NT2/D1 (cell line): Measurements from ENCODE around the gene ADTRP.

Experiments
- DNase-seq: peaks from one replicate; pipeline ENCODE4 v3.0.0-alpha.2; 2011; ENCODE audit warnings: low read depth, low spot score
- H3K27me3 ChIP-seq: 2 replicates; pipeline ENCODE4 v1.6.0; 2011; ENCODE audit warnings: mild to moderate bottlenecking; ENCODE audit not compliant: insufficient read length, insufficient read depth
- H3K36me3 ChIP-seq: 2 replicates; pipeline ENCODE4 v1.6.1; 2011; ENCODE audit warnings: mild to moderate bottlenecking, low read length, mixed read lengths; ENCODE audit not compliant: insufficient read depth, insufficient read length
- H3K4me1 ChIP-seq: 2 replicates; pipeline ENCODE4 v1.5.1; 2011; ENCODE audit not compliant: insufficient read depth, insufficient read length
- H3K4me3 ChIP-seq: 2 replicates; pipeline ENCODE4 v1.5.1; 2011; ENCODE audit warnings: low read depth; ENCODE audit not compliant: insufficient read length
- H3K9ac ChIP-seq: 2 replicates; pipeline ENCODE4 v1.6.0; 2011; ENCODE audit warnings: low read depth; ENCODE audit not compliant: insufficient read length
- H3K9me3 ChIP-seq: 2 replicates; pipeline ENCODE4 v1.5.1; 2011; ENCODE audit warnings: mild to moderate bottlenecking, low read length; ENCODE audit not compliant: insufficient read depth
- SUZ12 ChIP-seq: IDR thresholded peaks from 2 replicates; pipeline ENCODE4 v1.6.1; 2011; ENCODE audit not compliant: insufficient read length, insufficient read depth; ENCODE audit errors: extremely low read depth
- YY1 ChIP-seq: IDR thresholded peaks from 2 replicates; pipeline ENCODE4 v1.6.1; 2011; ENCODE audit not compliant: insufficient read length, insufficient read depth
- ZNF274 ChIP-seq: IDR thresholded peaks from 2 replicates; pipeline ENCODE4 v1.6.1; 2011; ENCODE audit warnings: mild to moderate bottlenecking, low read depth, low read length

The ADTRP gene

GRCh38 chr6:11730641-11731040 lies 48.0 kb downstream of the ADTRP start:
- Histone ChIP-seq H3K4me3 (no peak overlapping the region), H3K4me1 (no peaks in the 10 kb centered on the region), H3K9me3 (no peaks in the 10 kb centered on the region), H3K9ac (no peak overlapping the region), H3K27me3 (no peaks in the 10 kb centered on the region), H3K36me3 (no peaks in the 10 kb centered on the region)
- TF ChIP-seq SUZ12 (no peak), ZNF274 (no peak), YY1 (no peak)
- DNase-seq = no peak

DNA sequence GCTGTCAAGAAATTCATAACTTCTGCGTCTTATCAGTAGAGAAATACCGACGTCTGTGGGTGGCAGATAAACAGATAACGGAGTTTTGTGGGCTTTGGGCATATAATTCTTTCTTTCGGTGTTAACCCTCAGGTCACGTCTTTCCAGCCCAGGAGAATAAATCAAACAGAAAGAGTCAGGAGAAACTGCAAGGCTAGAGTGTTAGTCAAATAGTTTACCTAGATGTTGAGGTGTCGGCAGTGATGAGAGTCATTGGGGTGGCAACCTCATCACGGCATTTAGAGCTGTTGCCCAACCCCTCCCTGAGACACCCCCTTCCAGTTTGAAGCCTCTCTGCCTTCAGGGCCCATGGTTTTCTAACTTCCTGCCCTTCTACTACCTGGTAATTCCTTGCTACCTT lies 49.5 kb downstream of the ADTRP start:
- H3K9ac ChIP-seq = no peak overlapping the region
- H3K4me1 ChIP-seq = no peaks in the 10 kb centered on the region
- H3K9me3 ChIP-seq = no peaks in the 10 kb centered on the region
- DNase-seq = no peak
- TF ChIP-seq ZNF274 = no peak
- TF ChIP-seq YY1 = no peak
- TF ChIP-seq SUZ12 = no peak
- H3K36me3 ChIP-seq = no peaks in the 10 kb centered on the region
- H3K27me3 ChIP-seq = no peaks in the 10 kb centered on the region
- no peak overlapping the region for H3K4me3 ChIP-seq

- Histone ChIP-seq H3K36me3 (no peaks in the 10 kb centered on the region), H3K9ac (no peak overlapping the region), H3K9me3 (no peaks in the 10 kb centered on the region), H3K27me3 (no peaks in the 10 kb centered on the region), H3K4me1 (no peaks in the 10 kb centered on the region), H3K4me3 (no peak overlapping the region)
- TF ChIP-seq YY1 (no peak), ZNF274 (no peak), SUZ12 (no peak)
- DNase-seq = no peak
Measured at GRCh38 chr6:11727998-11728961, 50.3 kb downstream of the ADTRP start.

GRCh38 chr6:11727346-11727997 lies 51.1 kb downstream of the ADTRP start:
- no peaks in the 10 kb centered on the region for H3K4me1 ChIP-seq
- no peak for DNase-seq
- no peak for TF ChIP-seq ZNF274
- TF ChIP-seq YY1 = no peak
- no peak for TF ChIP-seq SUZ12
- H3K36me3 ChIP-seq = no peaks in the 10 kb centered on the region
- H3K4me3 ChIP-seq = no peak overlapping the region
- no peaks in the 10 kb centered on the region for H3K9me3 ChIP-seq
- H3K9ac ChIP-seq = no peak overlapping the region
- no peaks in the 10 kb centered on the region for H3K27me3 ChIP-seq

DNA sequence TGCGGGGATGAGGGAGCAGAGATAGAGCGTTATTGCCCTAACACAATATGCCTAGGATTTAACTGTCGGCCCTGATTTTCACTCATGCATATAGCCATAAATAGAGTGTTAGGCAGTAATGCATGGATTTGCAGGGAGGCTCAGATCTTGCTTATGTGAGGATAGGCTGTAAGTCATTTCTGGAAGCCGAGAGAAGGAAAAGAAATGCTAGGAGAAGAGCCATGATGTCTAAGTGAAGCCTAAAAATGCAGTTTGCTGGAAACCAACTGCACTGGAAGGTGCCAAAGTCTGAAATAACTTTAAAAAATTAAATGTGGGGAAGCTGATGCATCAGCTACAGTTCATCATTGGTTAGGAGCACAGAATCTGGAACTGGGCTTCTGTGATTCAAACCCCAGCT lies 54.3 kb downstream of the ADTRP start:
- H3K27me3 ChIP-seq = no peaks in the 10 kb centered on the region
- DNase-seq = no peak
- no peak overlapping the region for H3K4me3 ChIP-seq
- H3K4me1 ChIP-seq = no peaks in the 10 kb centered on the region
- no peaks in the 10 kb centered on the region for H3K9me3 ChIP-seq
- H3K9ac ChIP-seq = no peak overlapping the region
- TF ChIP-seq SUZ12 (no peak), ZNF274 (no peak), YY1 (no peak)
- H3K36me3 ChIP-seq = no peaks in the 10 kb centered on the region

GRCh38 chr6:11722805-11723631 lies 55.6 kb downstream of the ADTRP start:
- DNase-seq = no peak
- Histone ChIP-seq H3K9ac (no peak overlapping the region), H3K9me3 (no peaks in the 10 kb centered on the region), H3K36me3 (no peaks in the 10 kb centered on the region), H3K27me3 (no peaks in the 10 kb centered on the region), H3K4me3 (no peak overlapping the region), H3K4me1 (no peaks in the 10 kb centered on the region)
- TF ChIP-seq YY1 = no peak
- TF ChIP-seq ZNF274 = no peak
- TF ChIP-seq SUZ12 = no peak
